ENCODE results near the gene PAPOLG. TPM values are rescaled to one million over a fixed set of nuclear protein-coding genes. Genes with fewer than 3 reads are reported as not detected.
A peak's percentile ranks its signal among the peaks of the same experiment; 100 is the strongest.

The PAPOLG gene
- polyA plus RNA-seq, 1 donor (not counting 4 experiments of a cell fraction or from before 2014, with no cell fraction given): 14.1 TPM

GRCh38 chr2:60764736-60765534 is 8.9 kb downstream of the PAPOLG start:
- H3K79me2 ChIP-seq (ENCODE audit: control insufficient read depth, insufficient read depth, low read length): peaks cover 4% of the 10 kb centered on the region
- DNase-seq (ENCODE audit: low read depth, low spot score): no peak
- no peak overlapping the region for H3K9ac ChIP-seq (ENCODE audit: control insufficient read depth, extremely low read depth, insufficient read depth, low read length)
- H2AFZ ChIP-seq (ENCODE audit: control insufficient read depth, low read length): no peak overlapping the region
- no peak overlapping the region for H3K4me2 ChIP-seq (ENCODE audit: control insufficient read depth, extremely low read depth, insufficient read depth, low read depth, low read length)
- H3K27ac ChIP-seq (ENCODE audit: control insufficient read depth, insufficient read depth, low read length): peak overlapping the region; percentile 31
- no peaks in the 10 kb centered on the region for H4K20me1 ChIP-seq (ENCODE audit: control insufficient read depth, extremely low read depth, insufficient read depth, low read length)
- TF ChIP-seq EZH2 (IDR thresholded peaks at IDR 0.05; ENCODE audit: low read length) (no peak), CTCF (optimal IDR thresholded peaks at IDR 0.05 in 1 of 3, IDR thresholded peaks at IDR 0.05 in 1 of 3, conservative IDR thresholded peaks at IDR 0.05 in 1 of 3; ENCODE audit: extremely low read depth in 1 of 3, insufficient read depth in 2 of 3, low read length in 3 of 3) (no peak)
- peaks cover 4% of the 10 kb centered on the region for H3K4me1 ChIP-seq (ENCODE audit: control insufficient read depth, extremely low read depth, insufficient read depth, low read length)
- no peaks in the 10 kb centered on the region for H3K9me1 ChIP-seq (ENCODE audit: control insufficient read depth, extremely low read depth, insufficient read depth, low read length)
- H3K9me3 ChIP-seq (ENCODE audit: control insufficient read depth, low read depth, low read length): no peaks in the 10 kb centered on the region
- no peak overlapping the region for H3K4me3 ChIP-seq (ENCODE audit: control insufficient read depth in 2 of 3, extremely low read depth in 1 of 3, insufficient read depth in 2 of 3, low read depth in 1 of 3, low read length in 3 of 3)
- no peak for FAIRE-seq
- no peaks in the 10 kb centered on the region for H3K27me3 ChIP-seq (ENCODE audit: control insufficient read depth, extremely low read depth, insufficient read depth, low read length)
- H3K36me3 ChIP-seq (ENCODE audit: control insufficient read depth in 2 of 2, extremely low read depth in 1 of 2, insufficient read depth in 2 of 2, low read length in 2 of 2): peaks cover 13 to 20% of the 10 kb centered on the region in 2 experiments
- dilution Hi-C loops (cut with MboI; ENCODE audit: extremely low pct_ligation_motif_present, low sequenced_read_pairs): no loop called here

GRCh38 chr2:60766283-60766682 is 10.2 kb downstream of the PAPOLG start:
- Histone ChIP-seq H3K9me3 (ENCODE audit: control insufficient read depth, low read depth, low read length) (no peaks in the 10 kb centered on the region), H2AFZ (ENCODE audit: control insufficient read depth, low read length) (no peak overlapping the region), H3K27me3 (ENCODE audit: control insufficient read depth, extremely low read depth, insufficient read depth, low read length) (no peaks in the 10 kb centered on the region), H3K36me3 (ENCODE audit: control insufficient read depth in 2 of 2, extremely low read depth in 1 of 2, insufficient read depth in 2 of 2, low read length in 2 of 2) (peaks cover 10 to 18% of the 10 kb centered on the region in 2 experiments), H4K20me1 (ENCODE audit: control insufficient read depth, extremely low read depth, insufficient read depth, low read length) (no peaks in the 10 kb centered on the region), H3K27ac (ENCODE audit: control insufficient read depth, insufficient read depth, low read length) (no peak overlapping the region), H3K79me2 (ENCODE audit: control insufficient read depth, insufficient read depth, low read length) (peaks cover 2% of the 10 kb centered on the region), H3K4me1 (ENCODE audit: control insufficient read depth, extremely low read depth, insufficient read depth, low read length) (peaks cover 4% of the 10 kb centered on the region), H3K4me3 (ENCODE audit: control insufficient read depth in 2 of 3, extremely low read depth in 1 of 3, insufficient read depth in 2 of 3, low read depth in 1 of 3, low read length in 3 of 3) (no peak overlapping the region), H3K9ac (ENCODE audit: control insufficient read depth, extremely low read depth, insufficient read depth, low read length) (no peak overlapping the region), H3K4me2 (ENCODE audit: control insufficient read depth, extremely low read depth, insufficient read depth, low read depth, low read length) (no peak overlapping the region), H3K9me1 (ENCODE audit: control insufficient read depth, extremely low read depth, insufficient read depth, low read length) (no peaks in the 10 kb centered on the region)
- DNase-seq (ENCODE audit: low read depth, low spot score): no peak
- dilution Hi-C loops (cut with MboI; ENCODE audit: extremely low pct_ligation_motif_present, low sequenced_read_pairs): no loop called here
- FAIRE-seq: no peak
- TF ChIP-seq EZH2 (IDR thresholded peaks at IDR 0.05; ENCODE audit: low read length) (no peak), CTCF (optimal IDR thresholded peaks at IDR 0.05 in 1 of 3, IDR thresholded peaks at IDR 0.05 in 1 of 3, conservative IDR thresholded peaks at IDR 0.05 in 1 of 3; ENCODE audit: extremely low read depth in 1 of 3, insufficient read depth in 2 of 3, low read length in 3 of 3) (no peak)

Measured in keratinocyte (primary cell).